Measurements from ENCODE around the gene LHX8. TPM values are rescaled to one million over a fixed set of nuclear protein-coding genes. Genes with fewer than 3 reads are reported as not detected.

LHX8 gene
- total and polyA plus RNA-seq, 2 of the 13 experiments (the other 11 are each of a cell fraction or from before 2014, with no cell fraction given): not detected

DNA sequence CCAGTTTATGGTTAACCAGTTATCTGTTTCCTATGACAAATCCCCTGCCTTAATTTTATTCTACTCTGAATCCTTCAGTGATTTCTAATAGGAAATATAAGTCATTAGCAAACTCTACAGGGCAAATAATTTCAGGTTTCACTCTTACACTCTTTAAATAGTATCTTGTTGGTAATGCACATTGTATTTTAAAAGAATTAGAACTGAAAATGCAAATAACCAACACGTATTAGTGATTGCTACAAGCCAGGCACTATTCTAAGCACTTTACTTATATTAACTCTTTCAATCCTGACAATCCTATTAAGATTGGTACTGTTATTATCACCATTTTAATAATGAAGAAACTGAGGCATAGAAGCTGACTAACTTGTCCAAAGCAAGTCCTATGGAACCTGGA is 48.3 kb upstream of the LHX8 start (continued):
- TF ChIP-seq HOXA9 (CRISPR knock-in tag; IDR thresholded peaks at IDR 0.05; ENCODE audit: borderline replicate concordance) (no peak), HDAC6 (IDR thresholded peaks at IDR 0.05; ENCODE audit: low read depth, low read length) (no peak), SOX13 (IDR thresholded peaks at IDR 0.05) (no peak), SOX13 (CRISPR knock-in tag; conservative IDR thresholded peaks at IDR 0.05 in 1 of 2, IDR thresholded peaks at IDR 0.05 in 1 of 2) (no peak)

DNA sequence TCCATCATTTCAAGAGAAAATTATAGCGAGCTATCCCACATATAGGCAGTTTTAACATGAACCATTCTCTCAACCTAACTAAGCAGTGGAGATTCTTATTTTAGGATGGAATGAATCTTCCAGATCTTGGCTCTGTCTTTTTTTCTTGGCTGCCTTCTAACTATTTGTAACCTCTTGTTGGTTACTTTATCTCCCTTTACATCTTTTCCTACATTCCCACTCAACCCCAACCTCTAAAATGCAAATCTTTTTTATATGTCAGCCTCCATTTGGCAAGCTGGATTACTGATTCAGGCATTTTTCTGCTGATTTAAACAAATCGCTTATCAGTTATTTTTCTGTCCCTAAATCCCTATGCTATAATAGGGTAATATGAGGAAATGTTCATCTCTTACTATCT is 46.9 kb upstream of the LHX8 start:
- Histone ChIP-seq H3K4me1 (ENCODE audit: insufficient read depth, low read length) (no peaks in the 10 kb centered on the region), H3K4me3 (replicated peaks in 1 of 3; ENCODE audit: insufficient read depth in 1 of 3, low read depth in 2 of 3, low read length in 3 of 3) (no peak overlapping the region), H3K36me3 (replicated peaks in 1 of 2; ENCODE audit: control insufficient read depth in 1 of 2, insufficient read depth in 2 of 2, low read length in 2 of 2) (no peaks in the 10 kb centered on the region), H3K4me2 (ENCODE audit: low read depth, low read length) (no peak overlapping the region), H2AFZ (ENCODE audit: low read length) (no peak overlapping the region), H3K79me2 (ENCODE audit: insufficient read depth, low read length) (no peaks in the 10 kb centered on the region), H3K9me3 (ENCODE audit: low read length) (no peaks in the 10 kb centered on the region), H3K9ac (ENCODE audit: insufficient read depth, low read depth, low read length) (no peak overlapping the region), H3K27me3 (ENCODE audit: control insufficient read depth in 1 of 2, insufficient read depth in 2 of 2, low read length in 2 of 2) (no peaks in the 10 kb centered on the region), H3K27ac (ENCODE audit: extremely low read length, insufficient read depth, low read length) (no peak overlapping the region), H4K20me1 (ENCODE audit: insufficient read depth, low read length) (no peaks in the 10 kb centered on the region)
- ChIA-PET POLR2A (no interaction called here), CTCF (ENCODE audit: low intra/inter-chr PET ratio, low total read pairs) (no interaction called here)
- ATAC-seq (no peak), DNase-seq (ENCODE audit: low spot score) (no peak), FAIRE-seq (no peak)
- intact Hi-C loops (cut with micrococcal nuclease; ENCODE audit: unreplicated experiment): no loop called here
- WGBS (ENCODE audit: low lambda C conversion rate): 2% methylated on average over 2 of the region's 2 CpGs
- TF ChIP-seq HMG20A (CRISPR knock-in tag; IDR thresholded peaks at IDR 0.05; ENCODE audit: borderline replicate concordance) (no peak), NR1H2 (CRISPR knock-in tag; IDR thresholded peaks at IDR 0.05; ENCODE audit: borderline replicate concordance, low read depth) (no peak), FOXM1 (CRISPR knock-in tag; IDR thresholded peaks at IDR 0.05) (no peak), ZNF761 (CRISPR knock-in tag; conservative IDR thresholded peaks at IDR 0.05) (no peak), ZNF598 (CRISPR knock-in tag; IDR thresholded peaks at IDR 0.05; ENCODE audit: borderline replicate concordance) (no peak), HIVEP1 (CRISPR knock-in tag; IDR thresholded peaks at IDR 0.05) (no peak), ATF1 (CRISPR knock-in tag; IDR thresholded peaks at IDR 0.05) (no peak), MAFF (IDR thresholded peaks at IDR 0.05; ENCODE audit: low read depth, low read length) (no peak), ZSCAN9 (CRISPR knock-in tag; IDR thresholded peaks at IDR 0.05; ENCODE audit: borderline replicate concordance) (no peak), MYNN (CRISPR knock-in tag; IDR thresholded peaks at IDR 0.05; ENCODE audit: low read depth) (no peak), MEIS1 (CRISPR knock-in tag; IDR thresholded peaks at IDR 0.05; ENCODE audit: borderline replicate concordance) (no peak), TBX2 (CRISPR knock-in tag; IDR thresholded peaks at IDR 0.05; ENCODE audit: borderline replicate concordance) (no peak)
- TF ChIP-seq, protein P1, sequence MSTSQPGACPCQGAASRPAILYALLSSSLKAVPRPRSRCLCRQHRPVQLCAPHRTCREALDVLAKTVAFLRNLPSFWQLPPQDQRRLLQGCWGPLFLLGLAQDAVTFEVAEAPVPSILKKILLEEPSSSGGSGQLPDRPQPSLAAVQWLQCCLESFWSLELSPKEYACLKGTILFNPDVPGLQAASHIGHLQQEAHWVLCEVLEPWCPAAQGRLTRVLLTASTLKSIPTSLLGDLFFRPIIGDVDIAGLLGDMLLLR (CRISPR knock-in tag; IDR thresholded peaks at IDR 0.05): no peak
- no TSS peak for BruUV-seq (replicated peaks)
- in situ Hi-C loops (cut with HindIII; ENCODE audit: extremely low pct_ligation_motif_present, low pct_unique_long_range_greater_than_20kb): no loop called here

Data from HepG2 (cell line).